ENCODE results near the gene CAB39.

CAB39 gene
- 286 to 317 reads per million in 2 donors for total RNA-seq

GRCh38 chr2:230712443-230713330 is at the start of gene CAB39:
Gene CAB39 (plus strand): TSS chr2:230712842. CDS start chr2:230760002, 47,160 bp downstream.
- DNase-seq, result peak; percentile 81

GRCh38 chr2:230664128-230664527 is 48.5 kb upstream of the CAB39 start:
- no peak for DNase-seq

- no peak for DNase-seq
Observed at GRCh38 chr2:230664844-230665243, 47.8 kb upstream of the CAB39 start.

GRCh38 chr2:230665263-230665691 is 47.4 kb upstream of the CAB39 start:
- DNase-seq, result no peak

GRCh38 chr2:230666446-230666845 is 46.2 kb upstream of the CAB39 start:
- no peak for DNase-seq

GRCh38 chr2:230666885-230667712 is 45.5 kb upstream of the CAB39 start:
- DNase-seq, result no peak

GRCh38 chr2:230668184-230668938 is 44.3 kb upstream of the CAB39 start:
- DNase-seq, result no peak

GRCh38 chr2:230668939-230669303 is 43.7 kb upstream of the CAB39 start:
- DNase-seq, result no peak

- no peak for DNase-seq
Observed at GRCh38 chr2:230669386-230669950, 43.2 kb upstream of the CAB39 start.

GRCh38 chr2:230671117-230671516 is 41.5 kb upstream of the CAB39 start:
- DNase-seq, result no peak

GRCh38 chr2:230672836-230673235 is 39.8 kb upstream of the CAB39 start:
- no peak for DNase-seq

- no peak for DNase-seq
Observed at GRCh38 chr2:230674401-230674800, 38.2 kb upstream of the CAB39 start.

GRCh38 chr2:230674966-230675672 is 37.5 kb upstream of the CAB39 start:
- DNase-seq, result no peak

GRCh38 chr2:230676546-230676945 is 36.1 kb upstream of the CAB39 start:
- no peak for DNase-seq

- DNase-seq, result no peak
Observed at GRCh38 chr2:230677201-230677946, 35.3 kb upstream of the CAB39 start.

GRCh38 chr2:230678018-230678417 is 34.6 kb upstream of the CAB39 start:
- no peak for DNase-seq

- DNase-seq, result no peak
Observed at GRCh38 chr2:230678451-230678850, 34.2 kb upstream of the CAB39 start.

GRCh38 chr2:230680463-230681170 is 32.0 kb upstream of the CAB39 start:
- no peak for DNase-seq

GRCh38 chr2:230681171-230681545 is 31.5 kb upstream of the CAB39 start:
- DNase-seq, result no peak

GRCh38 chr2:230682546-230682945 is 30.1 kb upstream of the CAB39 start:
- no peak for DNase-seq
